Measurements from ENCODE around the gene STBD1. TPM values are rescaled to one million over a fixed set of nuclear protein-coding genes. Genes with fewer than 3 reads are reported as not detected.

Gene STBD1
- total RNA-seq, 4 donors from 2014 or later: 12.8 to 49.3 (median 24.9) TPM

DNA sequence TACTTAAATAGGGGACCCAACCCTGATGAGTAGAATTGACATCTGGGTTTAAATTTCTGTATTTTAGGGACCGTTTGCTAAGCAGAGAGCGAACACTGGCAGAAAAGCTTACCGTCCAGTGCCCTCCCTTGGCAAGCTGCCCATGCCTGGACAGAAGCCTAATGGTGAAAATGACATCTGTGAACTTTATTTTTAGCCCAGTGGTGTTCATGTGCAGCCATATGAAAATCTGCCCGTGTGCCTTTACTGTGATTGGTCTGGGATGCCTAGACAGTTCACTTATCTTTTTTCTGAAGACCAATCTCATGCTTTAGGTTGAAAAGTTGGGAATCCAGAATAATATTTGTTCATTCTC, 1.1 kb downstream of the STBD1 start:
- TF ChIP-seq, protein P1, sequence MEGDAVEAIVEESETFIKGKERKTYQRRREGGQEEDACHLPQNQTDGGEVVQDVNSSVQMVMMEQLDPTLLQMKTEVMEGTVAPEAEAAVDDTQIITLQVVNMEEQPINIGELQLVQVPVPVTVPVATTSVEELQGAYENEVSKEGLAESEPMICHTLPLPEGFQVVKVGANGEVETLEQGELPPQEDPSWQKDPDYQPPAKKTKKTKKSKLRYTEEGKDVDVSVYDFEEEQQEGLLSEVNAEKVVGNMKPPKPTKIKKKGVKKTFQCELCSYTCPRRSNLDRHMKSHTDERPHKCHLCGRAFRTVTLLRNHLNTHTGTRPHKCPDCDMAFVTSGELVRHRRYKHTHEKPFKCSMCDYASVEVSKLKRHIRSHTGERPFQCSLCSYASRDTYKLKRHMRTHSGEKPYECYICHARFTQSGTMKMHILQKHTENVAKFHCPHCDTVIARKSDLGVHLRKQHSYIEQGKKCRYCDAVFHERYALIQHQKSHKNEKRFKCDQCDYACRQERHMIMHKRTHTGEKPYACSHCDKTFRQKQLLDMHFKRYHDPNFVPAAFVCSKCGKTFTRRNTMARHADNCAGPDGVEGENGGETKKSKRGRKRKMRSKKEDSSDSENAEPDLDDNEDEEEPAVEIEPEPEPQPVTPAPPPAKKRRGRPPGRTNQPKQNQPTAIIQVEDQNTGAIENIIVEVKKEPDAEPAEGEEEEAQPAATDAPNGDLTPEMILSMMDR (IDR thresholded peaks at IDR 0.05): no peak
- ATAC-seq (ENCODE audit: low FRiP score) (no peak), DNase-seq (ENCODE audit: low spot score) (no peak)

DNA sequence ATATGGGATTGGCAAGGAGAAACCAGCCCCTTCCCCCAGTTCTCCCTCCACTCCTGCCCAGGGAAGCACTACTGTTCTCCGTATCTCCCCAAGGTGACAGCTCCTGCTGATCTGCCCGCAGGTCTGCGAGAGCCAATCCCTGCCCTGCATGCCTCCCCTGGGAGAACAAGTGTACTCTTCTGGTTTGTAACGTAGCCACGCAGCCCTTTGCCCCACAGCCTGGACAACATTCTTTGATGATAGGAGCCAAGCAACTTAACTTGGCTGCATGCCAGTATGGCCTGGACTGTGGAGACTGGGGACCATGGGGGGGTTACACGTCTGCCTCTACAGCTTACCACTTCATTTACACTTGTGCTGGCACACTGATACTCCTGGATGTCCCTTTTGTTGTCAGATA, 2.0 kb downstream of the STBD1 start:
- no peak for ATAC-seq (ENCODE audit: low FRiP score)
- no peak for DNase-seq (ENCODE audit: low spot score)
- TF ChIP-seq, protein P1 (IDR thresholded peaks at IDR 0.05): no peak

DNA sequence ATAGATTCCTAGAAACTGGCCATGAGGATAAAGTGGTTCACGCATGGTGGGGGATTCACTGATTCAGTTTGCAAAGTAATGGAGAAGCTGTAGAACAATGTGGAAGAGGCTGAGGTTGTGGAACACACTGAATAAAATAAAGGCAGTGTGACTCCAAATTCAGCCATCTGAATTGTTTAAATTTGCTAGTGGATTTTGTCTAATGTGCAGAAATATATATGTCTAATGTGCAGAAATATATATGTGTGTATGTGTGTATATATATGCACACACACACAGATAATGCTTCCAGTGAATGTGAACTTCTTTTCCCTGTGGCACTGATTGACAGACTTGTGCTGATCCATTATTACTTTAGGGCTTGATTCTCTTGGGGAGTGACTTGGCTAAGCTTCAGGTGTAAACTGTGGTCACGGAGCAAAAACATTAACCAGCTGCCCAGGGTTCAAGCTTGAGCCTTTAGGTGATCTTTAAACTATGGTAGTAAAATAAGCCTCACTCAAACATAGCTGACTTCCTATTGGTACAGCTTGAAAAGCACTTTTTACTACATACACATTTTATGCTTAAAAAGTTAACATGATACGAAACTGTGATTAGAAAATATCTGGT, 3.5 kb downstream of the STBD1 start:
- no peak for DNase-seq (ENCODE audit: low spot score)
- TF ChIP-seq, protein P1 (IDR thresholded peaks at IDR 0.05): no peak
- ATAC-seq (ENCODE audit: low FRiP score): no peak

DNA sequence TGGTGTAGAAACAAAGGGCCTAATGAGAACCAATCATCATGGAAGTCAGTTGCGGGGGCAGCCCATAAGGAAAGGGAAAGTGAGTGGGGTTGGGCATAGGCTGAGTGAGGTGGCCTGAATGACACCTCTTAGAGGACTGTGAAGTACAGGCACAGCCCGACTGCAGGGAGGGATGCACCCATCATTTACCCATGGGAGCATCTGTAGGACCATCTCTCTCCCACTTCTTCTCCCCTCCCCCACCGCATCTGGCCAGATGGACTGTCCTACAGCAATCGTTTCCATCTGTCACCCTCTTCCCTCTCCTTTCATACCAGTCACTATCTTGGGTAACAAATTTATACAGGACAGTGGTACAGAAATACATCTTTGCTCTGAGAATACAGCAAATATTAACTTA, 4.2 kb downstream of the STBD1 start:
- TF ChIP-seq, protein P1 (IDR thresholded peaks at IDR 0.05): no peak
- ATAC-seq (ENCODE audit: low FRiP score): no peak
- DNase-seq (ENCODE audit: low spot score): no peak

DNA sequence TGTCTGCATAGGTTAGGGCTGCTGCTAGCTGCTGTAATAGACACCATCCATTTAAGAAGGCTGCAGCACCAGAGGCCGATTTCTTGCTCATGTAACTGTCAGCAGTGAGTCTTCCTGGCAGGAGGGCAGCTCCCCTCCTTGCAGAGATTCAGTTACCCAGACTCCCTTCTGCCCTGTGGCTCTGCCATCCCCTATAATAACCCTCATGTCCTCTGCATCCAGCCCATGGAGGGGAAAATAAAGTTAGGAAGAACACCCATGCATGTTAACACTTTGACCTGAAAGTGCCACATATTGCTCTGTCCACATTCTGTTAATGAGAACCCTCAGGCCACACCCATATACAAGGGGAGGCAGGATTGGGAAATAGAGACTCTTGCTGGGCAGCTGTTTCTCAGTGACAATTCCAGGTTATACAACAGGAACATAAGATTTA, 5.4 kb downstream of the STBD1 start:
- DNase-seq (ENCODE audit: low spot score): no peak
- TF ChIP-seq, protein P1 (IDR thresholded peaks at IDR 0.05): no peak
- no peak for ATAC-seq (ENCODE audit: low FRiP score)

DNA sequence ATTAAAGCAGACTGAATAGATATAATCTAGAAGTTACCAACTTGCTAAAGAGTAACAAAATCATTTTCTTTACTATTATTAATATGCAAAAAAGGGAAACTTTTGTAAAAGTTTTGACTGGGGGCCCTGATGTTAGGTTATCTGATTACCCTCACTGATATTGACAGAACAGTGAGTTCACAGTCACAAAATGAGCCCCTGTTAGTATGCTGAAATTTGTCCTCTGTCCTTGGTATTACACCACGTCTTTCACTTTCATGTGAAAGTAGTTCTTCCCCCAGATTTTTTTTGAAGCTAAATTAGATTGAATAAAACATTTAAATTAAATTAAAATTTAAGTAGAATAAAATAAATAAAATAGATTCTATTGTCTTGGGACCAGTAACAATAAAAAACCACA, 5.9 kb downstream of the STBD1 start:
- ATAC-seq (ENCODE audit: low FRiP score): no peak
- TF ChIP-seq, protein P1 (IDR thresholded peaks at IDR 0.05): no peak
- DNase-seq (ENCODE audit: low spot score): no peak

DNA sequence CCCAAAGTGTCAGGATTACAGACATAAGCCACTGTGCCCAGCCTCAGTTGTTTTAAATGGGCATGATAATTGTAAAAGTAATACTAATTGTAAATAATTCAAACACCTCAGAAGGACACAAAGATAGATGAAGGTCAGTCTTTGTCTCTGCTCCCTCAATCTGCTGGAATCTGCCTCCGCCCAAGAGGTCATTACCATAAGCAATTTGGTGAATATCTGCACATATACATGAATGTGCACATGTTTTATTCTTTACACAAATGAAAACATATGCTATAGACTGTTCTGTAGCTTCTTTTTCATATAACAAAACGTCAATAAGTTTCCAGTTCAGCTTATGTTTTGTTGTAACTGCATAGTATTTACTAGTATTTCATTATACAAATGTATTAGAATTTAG, 7.0 kb downstream of the STBD1 start:
- no peak for DNase-seq (ENCODE audit: low spot score)
- TF ChIP-seq, protein P1 (IDR thresholded peaks at IDR 0.05): no peak
- ATAC-seq (ENCODE audit: low FRiP score): no peak

All from omental fat pad (tissue), 4 donors.